GM13976 (cell line): Measurements from ENCODE around the gene PLXNA3.
A peak's percentile ranks its signal among the peaks of the same experiment; 100 is the strongest.

Experiments
- DNase-seq: peaks from one replicate; pipeline ENCODE4 v3.0.0; 2012; ENCODE audit warnings: low spot score
- CTCF ChIP-seq: IDR thresholded peaks from 2 replicates; pipeline ENCODE4 v1.5.1; 2012; ENCODE audit warnings: borderline replicate concordance, mild to moderate bottlenecking; ENCODE audit not compliant: insufficient read depth; ENCODE audit errors: extremely low read depth, missing control alignments, control extremely low read depth
- in situ Hi-C: fragments of 300-500 bp; cut with MboI; formaldehyde crosslinking; loops from one replicate; pipeline ENCODE4 v1.12.0; 2022; ENCODE audit warnings: low sequenced_read_pairs, mixed read lengths, inconsistent platforms; ENCODE audit not compliant: unreplicated experiment

PLXNA3 gene

GRCh38 chrX:154482786-154483185 lies 24.7 kb downstream of the PLXNA3 start:
- DNase-seq, result no peak
- no peak for TF ChIP-seq CTCF
- in situ Hi-C loops, result no loop called here

GRCh38 chrX:154483325-154483724 lies 25.2 kb downstream of the PLXNA3 start:
- TF ChIP-seq CTCF, result no peak
- in situ Hi-C loops, result no loop called here
- DNase-seq, result no peak

GRCh38 chrX:154484255-154485149 lies 26.4 kb downstream of the PLXNA3 start:
- DNase-seq, result no peak
- TF ChIP-seq CTCF, result no peak

GRCh38 chrX:154485150-154486051 lies 27.3 kb downstream of the PLXNA3 start:
- TF ChIP-seq CTCF, result no peak
- in situ Hi-C loops, result no loop called here
- no peak for DNase-seq

More at GRCh38 chrX:154484255-154485149, 26.4 kb downstream of the PLXNA3 start:
- in situ Hi-C loops, result no loop called here

GRCh38 chrX:154486052-154486395 lies 27.9 kb downstream of the PLXNA3 start:
- in situ Hi-C loops, result no loop called here
- TF ChIP-seq CTCF, result no peak
- DNase-seq, result no peak

GRCh38 chrX:154486396-154487207 lies 28.5 kb downstream of the PLXNA3 start, which contains the start of gene UBL4A:
UBL4A (minus strand) TSS chrX:154486615; CDS start chrX:154486584, 31 bp downstream.
- in situ Hi-C loops, result no loop called here
- no peak for TF ChIP-seq CTCF
- DNase-seq, result peak; percentile 77
